CD4-positive, alpha-beta T cell treated with Interleukin-15 for 1 hour (primary cell): ENCODE results near the gene POLR1B.
"Not testable (repeated sequence)": the region's sequence is repeated elsewhere in the genome, so short reads cannot be mapped to it uniquely, and the experiment has no call there.

Source experiments
- DNase-seq: peaks from one replicate; pipeline ENCODE4 v3.0.0-alpha.2; 2020

The POLR1B gene, protein sequence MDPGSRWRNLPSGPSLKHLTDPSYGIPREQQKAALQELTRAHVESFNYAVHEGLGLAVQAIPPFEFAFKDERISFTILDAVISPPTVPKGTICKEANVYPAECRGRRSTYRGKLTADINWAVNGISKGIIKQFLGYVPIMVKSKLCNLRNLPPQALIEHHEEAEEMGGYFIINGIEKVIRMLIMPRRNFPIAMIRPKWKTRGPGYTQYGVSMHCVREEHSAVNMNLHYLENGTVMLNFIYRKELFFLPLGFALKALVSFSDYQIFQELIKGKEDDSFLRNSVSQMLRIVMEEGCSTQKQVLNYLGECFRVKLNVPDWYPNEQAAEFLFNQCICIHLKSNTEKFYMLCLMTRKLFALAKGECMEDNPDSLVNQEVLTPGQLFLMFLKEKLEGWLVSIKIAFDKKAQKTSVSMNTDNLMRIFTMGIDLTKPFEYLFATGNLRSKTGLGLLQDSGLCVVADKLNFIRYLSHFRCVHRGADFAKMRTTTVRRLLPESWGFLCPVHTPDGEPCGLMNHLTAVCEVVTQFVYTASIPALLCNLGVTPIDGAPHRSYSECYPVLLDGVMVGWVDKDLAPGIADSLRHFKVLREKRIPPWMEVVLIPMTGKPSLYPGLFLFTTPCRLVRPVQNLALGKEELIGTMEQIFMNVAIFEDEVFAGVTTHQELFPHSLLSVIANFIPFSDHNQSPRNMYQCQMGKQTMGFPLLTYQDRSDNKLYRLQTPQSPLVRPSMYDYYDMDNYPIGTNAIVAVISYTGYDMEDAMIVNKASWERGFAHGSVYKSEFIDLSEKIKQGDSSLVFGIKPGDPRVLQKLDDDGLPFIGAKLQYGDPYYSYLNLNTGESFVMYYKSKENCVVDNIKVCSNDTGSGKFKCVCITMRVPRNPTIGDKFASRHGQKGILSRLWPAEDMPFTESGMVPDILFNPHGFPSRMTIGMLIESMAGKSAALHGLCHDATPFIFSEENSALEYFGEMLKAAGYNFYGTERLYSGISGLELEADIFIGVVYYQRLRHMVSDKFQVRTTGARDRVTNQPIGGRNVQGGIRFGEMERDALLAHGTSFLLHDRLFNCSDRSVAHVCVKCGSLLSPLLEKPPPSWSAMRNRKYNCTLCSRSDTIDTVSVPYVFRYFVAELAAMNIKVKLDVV

DNA sequence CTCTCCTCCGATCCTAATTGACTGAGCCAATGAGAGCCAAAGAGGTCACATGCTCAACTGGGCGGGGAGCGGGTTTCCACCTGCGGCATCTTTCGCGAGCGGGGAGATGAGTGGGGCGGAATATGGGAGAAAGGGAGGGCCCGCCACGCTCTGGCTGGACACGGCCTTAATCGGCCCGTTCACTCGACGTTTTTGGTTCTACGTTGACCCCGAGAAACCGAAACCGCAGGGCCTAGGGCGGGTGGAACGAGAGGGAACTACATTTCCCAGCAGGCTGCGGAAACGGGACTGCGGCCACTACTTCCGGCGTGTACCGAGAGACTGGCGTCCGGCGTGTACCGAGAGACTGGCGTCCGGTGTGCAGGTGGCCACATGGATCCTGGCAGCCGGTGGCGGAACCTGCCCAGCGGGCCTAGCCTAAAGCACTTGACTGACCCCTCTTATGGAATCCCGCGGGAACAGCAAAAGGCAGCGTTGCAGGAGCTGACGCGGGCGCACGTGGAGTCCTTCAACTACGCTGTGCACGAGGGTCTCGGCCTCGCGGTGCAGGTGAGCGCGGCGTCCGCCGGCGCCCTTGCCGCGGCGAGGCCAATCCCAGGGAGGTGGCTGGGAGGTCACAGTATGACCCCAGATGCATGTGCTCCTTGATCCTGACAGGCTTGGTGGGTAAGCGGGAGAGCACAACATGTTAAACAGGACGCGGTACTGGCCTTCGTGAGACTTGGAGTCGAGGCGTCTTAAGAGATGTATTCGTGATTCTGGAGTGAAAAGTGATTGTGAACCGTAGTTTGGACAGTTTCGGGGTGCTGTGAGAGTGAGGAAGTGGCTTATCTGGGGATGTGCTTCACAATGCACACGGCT lies at the start of gene POLR1B:
POLR1B (plus strand) TSS at position 343 of the 861 bp plus-strand sequence; CDS start at position 373, 30 bp downstream.
- peak; percentile 64 for DNase-seq

- no peak for DNase-seq
Observed at GRCh38 chr2:112493048-112493447, 49.2 kb upstream of the POLR1B start.

- DNase-seq, result no peak
Observed at GRCh38 chr2:112493858-112494648, 48.2 kb upstream of the POLR1B start.

- DNase-seq, result no peak
Observed at GRCh38 chr2:112494828-112495227, 47.4 kb upstream of the POLR1B start.

- not testable (repeated sequence) for DNase-seq
Observed at GRCh38 chr2:112495878-112496277, 46.4 kb upstream of the POLR1B start.

DNA sequence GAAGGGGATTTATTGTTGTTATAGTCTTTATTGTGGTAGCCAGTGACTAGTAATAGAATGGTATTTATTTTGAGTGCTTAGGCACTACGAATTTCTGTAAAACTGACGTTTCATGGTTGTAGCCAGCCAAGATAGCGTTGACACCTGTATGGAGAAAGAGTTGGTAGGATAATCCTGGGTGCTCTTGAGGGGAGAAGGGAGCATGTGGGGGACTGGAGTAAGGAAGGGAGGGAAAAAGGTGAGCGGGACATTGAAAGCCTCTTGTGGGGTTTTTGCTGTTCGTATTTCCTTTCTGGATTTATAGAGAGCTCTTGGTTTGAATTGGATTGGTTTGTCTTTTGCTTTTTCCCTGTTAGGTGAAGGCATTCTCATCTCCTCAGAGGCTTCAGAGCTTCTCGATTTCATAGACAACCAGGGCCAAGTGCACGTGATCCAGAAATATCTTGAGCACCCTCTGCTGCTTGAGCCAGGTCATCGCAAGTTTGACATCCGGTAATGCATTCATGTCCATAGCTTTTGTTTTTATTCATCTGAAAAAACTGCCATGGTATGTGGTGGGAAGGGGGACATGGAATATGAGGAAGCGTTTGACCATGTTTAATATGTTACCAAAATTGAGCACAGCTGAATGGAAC lies 41.3 kb upstream of the POLR1B start:
- peak; percentile 47 for DNase-seq

- not testable (repeated sequence) for DNase-seq
Observed at GRCh38 chr2:112509239-112509998, 32.8 kb upstream of the POLR1B start.

GRCh38 chr2:112516801-112517200 lies 25.5 kb upstream of the POLR1B start:
- DNase-seq, result no peak

DNA sequence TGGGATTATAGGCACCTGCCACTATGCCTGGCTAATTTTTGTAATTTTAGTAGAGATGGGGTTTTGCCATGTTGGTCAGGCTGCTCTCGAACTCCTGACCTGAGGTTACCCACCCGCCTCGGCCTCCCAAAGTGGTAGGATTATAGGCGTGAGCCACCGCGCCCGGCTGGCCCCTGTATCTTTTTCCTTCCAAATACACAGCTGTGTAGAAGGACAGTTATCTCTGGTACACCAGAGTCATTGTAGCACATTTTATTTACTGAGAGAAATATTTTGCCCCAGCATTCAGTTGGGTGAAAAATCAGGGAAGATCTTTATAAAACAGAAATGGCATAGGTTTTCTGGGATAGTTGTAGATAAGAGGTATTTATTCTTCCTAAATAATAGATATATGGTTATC lies 23.5 kb upstream of the POLR1B start:
- no peak for DNase-seq

- no peak for DNase-seq
Observed at GRCh38 chr2:112519506-112519905, 22.8 kb upstream of the POLR1B start.

GRCh38 chr2:112520234-112520783 lies 22.0 kb upstream of the POLR1B start:
- DNase-seq, result no peak

GRCh38 chr2:112523291-112523777 lies 18.9 kb upstream of the POLR1B start:
- DNase-seq, result no peak

DNA sequence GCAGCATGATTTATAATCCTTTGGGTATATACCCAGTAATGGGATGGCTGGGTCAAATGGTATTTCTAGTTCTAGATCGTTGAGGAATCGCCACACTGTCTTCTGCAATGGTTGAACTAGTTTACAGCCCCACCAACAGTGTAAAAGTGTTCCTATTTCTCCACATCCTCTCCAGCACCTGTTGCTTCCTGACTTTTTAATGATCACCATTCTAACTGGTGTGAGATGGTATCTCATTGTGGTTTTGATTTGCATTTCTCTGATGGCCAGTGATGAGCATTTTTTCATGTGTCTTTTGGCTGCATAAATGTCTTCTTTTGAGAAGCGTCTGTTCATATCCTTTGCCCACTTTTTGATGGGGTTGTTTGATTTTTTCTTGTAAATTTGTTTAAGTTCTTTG lies 18.0 kb upstream of the POLR1B start:
- not testable (repeated sequence) for DNase-seq

DNA sequence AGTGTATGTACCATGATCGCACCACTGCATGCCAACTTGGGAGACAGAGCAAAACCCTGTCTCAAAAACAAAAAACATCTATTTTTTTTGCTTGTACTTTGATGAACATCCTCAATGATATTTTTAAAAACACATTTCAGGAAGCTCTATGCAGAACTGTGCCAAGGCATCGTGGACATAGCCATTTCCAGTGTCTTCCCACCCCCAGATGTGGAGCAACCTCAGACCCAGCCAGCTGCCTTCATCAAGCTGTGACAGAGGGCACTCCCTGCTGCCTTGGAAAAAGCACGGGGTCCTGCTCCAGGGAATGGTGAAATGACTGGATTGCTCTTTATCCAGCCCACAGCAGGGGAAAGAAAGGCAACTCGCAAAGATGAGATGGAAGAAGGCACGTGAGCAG lies 13.7 kb upstream of the POLR1B start:
- no peak for DNase-seq

GRCh38 chr2:112529757-112530156 lies 12.5 kb upstream of the POLR1B start:
- no peak for DNase-seq

DNA sequence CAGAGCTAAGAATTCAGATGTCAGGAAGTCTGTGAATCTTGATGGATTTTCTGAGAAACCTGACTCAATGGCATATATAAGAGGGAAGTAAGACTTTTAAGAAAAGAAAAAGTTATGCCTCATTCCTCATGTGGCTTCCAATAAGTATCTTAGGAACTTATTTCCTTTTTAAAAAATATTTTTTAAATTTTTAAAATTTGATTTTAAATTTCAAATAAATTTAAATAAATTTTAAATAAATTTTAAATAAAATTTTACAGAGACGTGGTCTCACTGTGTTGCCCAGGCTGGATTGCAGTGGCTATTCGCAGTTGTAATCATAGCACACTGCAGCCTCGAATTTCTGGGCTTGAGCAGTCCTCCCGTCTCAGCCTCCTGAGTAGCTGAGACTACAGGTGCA lies 11.5 kb upstream of the POLR1B start:
- no peak for DNase-seq

DNA sequence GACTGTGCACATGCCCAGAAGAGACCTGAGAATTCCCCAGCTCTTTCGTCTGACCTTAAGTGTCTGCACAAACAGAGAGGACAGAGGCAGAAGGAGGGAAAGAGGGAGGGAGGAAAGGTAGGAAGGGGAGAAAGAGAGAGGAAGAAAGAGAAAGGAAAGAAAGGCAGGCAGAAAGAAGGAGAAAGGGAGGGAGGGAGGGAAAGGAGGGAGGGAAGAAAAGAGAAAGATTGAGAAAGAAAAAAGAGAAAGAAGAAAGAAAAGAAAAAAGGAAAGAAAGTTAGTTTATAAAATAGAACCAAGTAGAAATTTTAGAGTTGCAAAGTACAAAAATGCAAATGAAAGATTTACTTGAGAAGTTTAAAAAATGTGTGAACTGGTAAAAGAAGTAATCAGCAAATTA lies 7.4 kb upstream of the POLR1B start:
- no peak for DNase-seq

- not testable (repeated sequence) for DNase-seq
Observed at GRCh38 chr2:112536665-112537064, 5.6 kb upstream of the POLR1B start.

- DNase-seq, result no peak
Observed at GRCh38 chr2:112539306-112539705, 3.0 kb upstream of the POLR1B start.

DNA sequence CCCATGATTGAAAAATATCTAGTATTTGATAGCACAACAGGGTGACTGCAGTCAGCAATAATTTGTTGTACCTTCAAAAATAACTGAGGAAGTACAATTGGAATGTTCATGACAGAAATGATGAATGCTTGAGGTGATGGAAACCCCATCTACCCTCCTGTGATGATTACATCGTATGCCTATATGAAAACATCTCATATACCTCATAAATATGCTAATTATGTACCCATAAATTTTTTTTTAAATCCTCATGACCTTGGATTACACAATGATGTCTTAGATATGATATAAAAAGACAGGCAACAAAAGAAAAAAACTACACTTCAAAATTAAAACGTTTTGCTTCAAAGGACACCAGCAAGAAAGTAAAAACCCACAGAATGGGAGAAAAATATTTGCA lies 1.4 kb upstream of the POLR1B start:
- no peak for DNase-seq
